ENCODE measurements around the gene TMEM59L. TPM values are rescaled to one million over a fixed set of nuclear protein-coding genes. Genes with fewer than 3 reads are reported as not detected.

TMEM59L gene
- total RNA-seq, 4 donors from 2014 or later: 0.96 to 4.0 (median 2.0) TPM

DNA sequence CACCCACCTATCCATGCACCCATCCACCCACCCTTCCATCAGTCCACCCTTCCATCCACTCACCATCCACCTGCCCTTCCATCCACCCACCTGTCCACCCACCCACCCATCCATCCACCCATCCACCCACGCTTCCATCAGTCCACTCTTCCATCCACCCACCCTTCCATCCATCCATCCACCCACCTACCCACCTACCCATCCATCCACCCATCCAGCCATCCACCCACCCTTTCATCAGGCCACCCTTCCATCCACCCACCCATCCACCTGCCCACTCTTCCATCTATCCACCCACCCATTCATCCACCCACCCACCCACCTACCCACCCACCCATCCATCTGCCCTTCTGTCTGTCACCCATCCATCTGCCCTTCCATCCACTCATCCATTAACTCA lies 41.2 kb downstream of the TMEM59L start:
- H3K9me3 ChIP-seq: no peaks in the 10 kb centered on the region
- no peak overlapping the region for H3K27ac ChIP-seq
- TF ChIP-seq POLR2A (IDR thresholded peaks at IDR 0.05) (no peak), POLR2AphosphoS5 (IDR thresholded peaks at IDR 0.05) (no peak), EP300 (IDR thresholded peaks at IDR 0.05) (no peak)
- TF ChIP-seq, protein P1, sequence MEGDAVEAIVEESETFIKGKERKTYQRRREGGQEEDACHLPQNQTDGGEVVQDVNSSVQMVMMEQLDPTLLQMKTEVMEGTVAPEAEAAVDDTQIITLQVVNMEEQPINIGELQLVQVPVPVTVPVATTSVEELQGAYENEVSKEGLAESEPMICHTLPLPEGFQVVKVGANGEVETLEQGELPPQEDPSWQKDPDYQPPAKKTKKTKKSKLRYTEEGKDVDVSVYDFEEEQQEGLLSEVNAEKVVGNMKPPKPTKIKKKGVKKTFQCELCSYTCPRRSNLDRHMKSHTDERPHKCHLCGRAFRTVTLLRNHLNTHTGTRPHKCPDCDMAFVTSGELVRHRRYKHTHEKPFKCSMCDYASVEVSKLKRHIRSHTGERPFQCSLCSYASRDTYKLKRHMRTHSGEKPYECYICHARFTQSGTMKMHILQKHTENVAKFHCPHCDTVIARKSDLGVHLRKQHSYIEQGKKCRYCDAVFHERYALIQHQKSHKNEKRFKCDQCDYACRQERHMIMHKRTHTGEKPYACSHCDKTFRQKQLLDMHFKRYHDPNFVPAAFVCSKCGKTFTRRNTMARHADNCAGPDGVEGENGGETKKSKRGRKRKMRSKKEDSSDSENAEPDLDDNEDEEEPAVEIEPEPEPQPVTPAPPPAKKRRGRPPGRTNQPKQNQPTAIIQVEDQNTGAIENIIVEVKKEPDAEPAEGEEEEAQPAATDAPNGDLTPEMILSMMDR (IDR thresholded peaks at IDR 0.05): no peak
- H3K27me3 ChIP-seq: no peaks in the 10 kb centered on the region
- H3K4me1 ChIP-seq: peaks cover 2 to 84% (median 53%) of the 10 kb centered on the region in 3 donors
- H3K4me3 ChIP-seq: no peak overlapping the region
- H3K36me3 ChIP-seq: no peaks in the 10 kb centered on the region
- no peak for ATAC-seq
- WGBS, 2 donors (ENCODE audit: low coverage in 1 of 2): 100% methylated on average over 1 of the region's 1 CpG; no CpG with 5 or more reads in 1 of the 2 donors

DNA sequence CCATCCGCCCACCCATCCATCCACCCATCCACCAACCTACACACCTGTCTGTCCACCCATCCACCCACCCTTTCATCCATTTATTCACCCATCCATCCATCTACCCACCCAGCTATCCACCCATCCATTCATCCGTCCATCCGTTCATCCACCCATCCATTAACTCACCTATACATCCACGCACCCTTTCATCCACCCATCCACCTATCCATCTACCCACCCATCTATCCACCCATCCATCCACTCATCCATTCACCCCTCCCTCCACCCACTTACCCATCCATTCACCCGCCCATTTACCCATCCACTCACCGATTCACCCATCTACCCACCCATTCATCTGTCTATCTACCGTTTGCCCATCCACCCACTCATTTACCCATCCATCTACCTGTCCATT lies 41.8 kb downstream of the TMEM59L start:
- H3K36me3 ChIP-seq: no peaks in the 10 kb centered on the region
- no peaks in the 10 kb centered on the region for H3K9me3 ChIP-seq
- WGBS, 2 donors (ENCODE audit: low coverage in 1 of 2): 93 to 98% methylated on average over 7 of the region's 7 CpGs
- no peak overlapping the region for H3K4me3 ChIP-seq
- peaks cover 0 to 84% (median 51%) of the 10 kb centered on the region in 3 donors for H3K4me1 ChIP-seq
- no peak overlapping the region for H3K27ac ChIP-seq
- no peaks in the 10 kb centered on the region for H3K27me3 ChIP-seq
- TF ChIP-seq POLR2A (IDR thresholded peaks at IDR 0.05) (no peak), POLR2AphosphoS5 (IDR thresholded peaks at IDR 0.05) (no peak), EP300 (IDR thresholded peaks at IDR 0.05) (no peak)
- TF ChIP-seq, protein P1 (IDR thresholded peaks at IDR 0.05): no peak
- ATAC-seq: no peak

DNA sequence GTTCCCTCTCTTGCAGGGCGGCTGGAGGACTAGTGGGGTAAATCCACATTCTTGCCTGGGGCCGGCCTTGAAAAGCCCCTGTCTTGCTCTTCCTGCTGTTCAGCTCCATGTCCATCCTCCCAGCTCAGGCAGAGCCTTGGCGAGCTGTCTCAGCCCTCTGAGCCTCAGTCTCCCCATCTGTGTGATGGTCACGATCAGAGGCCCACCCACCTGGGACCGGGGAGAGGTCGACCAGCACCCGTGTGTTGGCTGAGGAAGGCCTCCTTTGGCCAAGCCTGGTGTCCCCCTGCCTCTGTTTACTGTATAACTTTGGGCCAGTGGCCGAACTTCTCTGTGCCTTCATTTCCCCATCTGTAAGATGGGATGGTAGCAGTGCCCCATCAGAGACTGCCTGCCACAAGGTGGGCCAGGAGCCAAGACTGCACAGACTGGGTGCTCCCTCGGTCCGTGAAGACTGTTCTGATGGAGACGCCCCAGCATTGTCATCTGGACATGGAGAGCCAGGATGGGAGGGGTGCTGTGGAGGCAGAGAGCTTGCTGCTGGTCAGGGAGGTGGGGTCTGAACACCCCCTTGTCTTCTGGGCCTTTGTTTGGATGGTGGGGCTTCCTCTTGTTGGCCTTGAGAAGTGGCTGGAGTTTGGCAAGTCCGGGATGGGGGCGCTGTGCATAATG lies 42.6 kb downstream of the TMEM59L start:
- Histone ChIP-seq H3K4me1 (peaks cover 0 to 84% (median 51%) of the 10 kb centered on the region in 3 donors), H3K27me3 (no peaks in the 10 kb centered on the region)

DNA sequence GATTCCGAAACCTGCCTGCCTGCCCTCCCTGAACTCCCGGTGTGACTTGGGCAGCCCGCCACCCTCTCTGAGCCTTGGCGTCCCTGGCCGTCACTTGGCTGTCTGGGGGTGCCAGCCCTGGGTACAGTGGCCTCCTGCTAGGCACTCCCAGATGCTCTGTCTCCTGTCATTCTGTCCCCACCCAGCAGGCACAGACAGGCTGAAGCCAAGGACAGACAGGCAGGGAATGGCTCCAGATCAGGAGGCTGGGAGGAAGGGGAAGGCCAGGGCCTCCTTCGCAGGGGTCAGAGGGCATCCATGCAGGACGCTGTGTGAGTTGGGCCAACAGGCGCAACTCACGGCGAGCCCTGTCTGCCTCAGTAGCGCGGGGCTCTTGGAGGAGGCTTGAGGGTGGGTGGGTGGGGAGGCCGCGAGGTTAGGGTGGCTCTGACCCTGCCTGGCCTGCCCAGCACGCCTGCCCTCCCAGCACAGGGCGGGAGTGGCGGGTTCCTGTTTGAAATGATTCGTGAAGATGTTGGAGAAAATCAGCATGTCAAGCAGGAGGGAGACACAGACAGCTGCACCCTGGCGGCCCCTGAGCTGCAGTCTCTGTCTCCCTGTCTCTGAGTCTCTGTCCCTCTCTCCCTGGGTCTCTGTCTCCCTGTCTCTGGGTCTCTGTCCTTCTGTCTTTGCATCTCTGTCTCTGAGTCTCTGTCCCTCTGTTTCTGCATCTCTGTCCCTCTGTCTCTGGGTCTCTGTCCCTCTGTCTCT lies 43.8 kb downstream of the TMEM59L start:
- Histone ChIP-seq H3K4me3 (no peak overlapping the region), H3K9me3 (no peaks in the 10 kb centered on the region), H3K27me3 (no peaks in the 10 kb centered on the region), H3K36me3 (no peaks in the 10 kb centered on the region), H3K27ac (peak overlapping the region in 2 of 4 donors; percentile 25 to 84), H3K4me1 (peaks cover 0 to 84% (median 45%) of the 10 kb centered on the region in 3 donors)
- no peak for ATAC-seq
- TF ChIP-seq POLR2AphosphoS5 (IDR thresholded peaks at IDR 0.05) (no peak), POLR2A (IDR thresholded peaks at IDR 0.05) (no peak), EP300 (IDR thresholded peaks at IDR 0.05) (no peak)
- TF ChIP-seq, protein P1 (IDR thresholded peaks at IDR 0.05): no peak
- no CpG with 5 or more reads among the region's 19 CpGs for WGBS, 2 donors (ENCODE audit: low coverage in 1 of 2)

More for the DNA sequence above, 42.6 kb downstream of the TMEM59L start:
- TF ChIP-seq, protein P1 (IDR thresholded peaks at IDR 0.05): no peak
- TF ChIP-seq EP300 (IDR thresholded peaks at IDR 0.05) (no peak), POLR2A (IDR thresholded peaks at IDR 0.05) (no peak), POLR2AphosphoS5 (IDR thresholded peaks at IDR 0.05) (no peak)
- peak overlapping the region in 1 of 4 donors; percentile 84 for H3K27ac ChIP-seq
- 100% methylated on average over 1 of the region's 13 CpGs; no CpG with 5 or more reads in 1 of the 2 donors for WGBS, 2 donors (ENCODE audit: low coverage in 1 of 2)
- no peak overlapping the region for H3K4me3 ChIP-seq
- no peaks in the 10 kb centered on the region for H3K36me3 ChIP-seq
- ATAC-seq: no peak
- H3K9me3 ChIP-seq: no peaks in the 10 kb centered on the region
